Keratinocyte (primary cell): ENCODE measurements around the gene ATF5. TPM values are rescaled to one million over a fixed set of nuclear protein-coding genes. Genes with fewer than 3 reads are reported as not detected.
"Not testable (repeated sequence)": the region's sequence is repeated elsewhere in the genome, so short reads cannot be mapped to it uniquely, and the experiment has no call there.

Experiments
- DNase-seq: peaks from one replicate; pipeline ENCODE4 v3.0.0-alpha.2; 2011; ENCODE audit warnings: low read depth, missing footprints, low spot score
- FAIRE-seq: peaks from 2 replicates; lab custom pipeline; 2011; peaks lifted over from hg19 to GRCh38; lab: Jason Lieb, UNC
- H2AFZ ChIP-seq: 2 replicates; pipeline ENCODE4 v1.6.0; 2012; ENCODE audit warnings: low read length, control low read depth, inconsistent platforms; ENCODE audit not compliant: control insufficient read depth
- H3K27ac ChIP-seq: 2 replicates; pipeline ENCODE4 v1.5.1; 2011; ENCODE audit warnings: low read length; ENCODE audit not compliant: control insufficient read depth, insufficient read depth
- H3K27me3 ChIP-seq: 3 replicates; pipeline ENCODE4 v1.6.0; 2011; ENCODE audit warnings: low read length; ENCODE audit not compliant: control insufficient read depth, insufficient read depth; ENCODE audit errors: extremely low read depth
- H3K36me3 ChIP-seq, 2 experiments: 2 replicates in 1 of 2; 3 replicates in 1 of 2; pipeline ENCODE4 v1.5.1; 2011; ENCODE audit warnings: low read length in 2 of 2, mild to moderate bottlenecking in 1 of 2; ENCODE audit not compliant: control insufficient read depth in 2 of 2, insufficient read depth in 2 of 2; ENCODE audit errors: extremely low read depth in 1 of 2
- H3K4me1 ChIP-seq: 3 replicates; pipeline ENCODE4 v1.5.1; 2011; ENCODE audit warnings: low read length; ENCODE audit not compliant: control insufficient read depth, insufficient read depth; ENCODE audit errors: extremely low read depth
- H3K4me2 ChIP-seq: 3 replicates; pipeline ENCODE4 v1.6.0; 2011; ENCODE audit warnings: low read depth, low read length; ENCODE audit not compliant: control insufficient read depth, insufficient read depth; ENCODE audit errors: extremely low read depth
- H3K4me3 ChIP-seq, 3 experiments: fragments of 200-600 bp in 1 of 3; sonication (generic) in 1 of 3; 2 replicates in 2 of 3; 3 replicates in 1 of 3; pipeline ENCODE4 v1.5.1; 2011 to 2016; ENCODE audit warnings: low read length in 3 of 3, mild to moderate bottlenecking in 3 of 3, control low read depth in 2 of 3, inconsistent platforms in 1 of 3, low read depth in 1 of 3, mixed read lengths in 1 of 3, mixed run types in 1 of 3, moderate library complexity in 1 of 3; ENCODE audit not compliant: control insufficient read depth in 2 of 3, insufficient read depth in 2 of 3; ENCODE audit errors: extremely low read depth in 1 of 3
- H3K79me2 ChIP-seq: 2 replicates; pipeline ENCODE4 v1.6.0; 2012; ENCODE audit warnings: low read length; ENCODE audit not compliant: control insufficient read depth, insufficient read depth
- H3K9ac ChIP-seq: 3 replicates; pipeline ENCODE4 v1.6.0; 2011; ENCODE audit warnings: low read length; ENCODE audit not compliant: control insufficient read depth, insufficient read depth; ENCODE audit errors: extremely low read depth
- H3K9me1 ChIP-seq: 3 replicates; pipeline ENCODE4 v1.6.0; 2011; ENCODE audit warnings: low read length; ENCODE audit not compliant: control insufficient read depth, insufficient read depth; ENCODE audit errors: extremely low read depth
- H3K9me3 ChIP-seq: 2 replicates; pipeline ENCODE4 v1.5.1; 2012; ENCODE audit warnings: low read depth, low read length; ENCODE audit not compliant: control insufficient read depth
- H4K20me1 ChIP-seq: 3 replicates; pipeline ENCODE4 v1.6.0; 2011; ENCODE audit warnings: low read length; ENCODE audit not compliant: control insufficient read depth, insufficient read depth; ENCODE audit errors: extremely low read depth
- CTCF ChIP-seq, 3 experiments: IDR thresholded peaks in 1 of 3; conservative IDR thresholded peaks in 1 of 3; optimal IDR thresholded peaks in 1 of 3; 2 replicates in 2 of 3; 3 replicates in 1 of 3; pipeline versions ENCODE3 to v1.5.1; 2011; ENCODE audit warnings: low read length in 3 of 3, mild to moderate bottlenecking in 3 of 3, moderate library complexity in 2 of 3, control low read depth in 1 of 3, inconsistent platforms in 1 of 3; ENCODE audit not compliant: insufficient read depth in 2 of 3; ENCODE audit errors: extremely low read depth in 1 of 3
- EZH2 ChIP-seq: IDR thresholded peaks from one replicate; pipeline ENCODE4 v1.6.1; 2012; ENCODE audit warnings: inconsistent platforms, mild to moderate bottlenecking, low read length, moderate library complexity
- dilution Hi-C: fragments of 300-500 bp; cut with MboI; formaldehyde crosslinking; loops from one replicate; pipeline ENCODE4 v1.7.0; 2020; ENCODE audit warnings: low sequenced_read_pairs; ENCODE audit not compliant: extremely low pct_ligation_motif_present
- polyA plus RNA-seq, 5 experiments: library from polyadenylated mRNA; depleted of rRNA in 3 of 5; stranded (reverse) in 3 of 5; stranded (forward) in 1 of 5; unstranded in 1 of 5; fragments of >200 nt; gene quantifications; 1 replicate in 1 of 5; 2 replicates in 3 of 5; 3 replicates in 1 of 5; pipeline versions ENCODE4 v1.2.1 to v1.2.3, GENCODE V29; 2011 to 2012; ENCODE audit warnings: missing spikeins in 2 of 5, low read depth in 1 of 5, low replicate concordance in 1 of 5

The ATF5 gene
- polyA plus RNA-seq, 1 donor (not counting 4 experiments of a cell fraction or from before 2014, with no cell fraction given) = 6.0 TPM

DNA sequence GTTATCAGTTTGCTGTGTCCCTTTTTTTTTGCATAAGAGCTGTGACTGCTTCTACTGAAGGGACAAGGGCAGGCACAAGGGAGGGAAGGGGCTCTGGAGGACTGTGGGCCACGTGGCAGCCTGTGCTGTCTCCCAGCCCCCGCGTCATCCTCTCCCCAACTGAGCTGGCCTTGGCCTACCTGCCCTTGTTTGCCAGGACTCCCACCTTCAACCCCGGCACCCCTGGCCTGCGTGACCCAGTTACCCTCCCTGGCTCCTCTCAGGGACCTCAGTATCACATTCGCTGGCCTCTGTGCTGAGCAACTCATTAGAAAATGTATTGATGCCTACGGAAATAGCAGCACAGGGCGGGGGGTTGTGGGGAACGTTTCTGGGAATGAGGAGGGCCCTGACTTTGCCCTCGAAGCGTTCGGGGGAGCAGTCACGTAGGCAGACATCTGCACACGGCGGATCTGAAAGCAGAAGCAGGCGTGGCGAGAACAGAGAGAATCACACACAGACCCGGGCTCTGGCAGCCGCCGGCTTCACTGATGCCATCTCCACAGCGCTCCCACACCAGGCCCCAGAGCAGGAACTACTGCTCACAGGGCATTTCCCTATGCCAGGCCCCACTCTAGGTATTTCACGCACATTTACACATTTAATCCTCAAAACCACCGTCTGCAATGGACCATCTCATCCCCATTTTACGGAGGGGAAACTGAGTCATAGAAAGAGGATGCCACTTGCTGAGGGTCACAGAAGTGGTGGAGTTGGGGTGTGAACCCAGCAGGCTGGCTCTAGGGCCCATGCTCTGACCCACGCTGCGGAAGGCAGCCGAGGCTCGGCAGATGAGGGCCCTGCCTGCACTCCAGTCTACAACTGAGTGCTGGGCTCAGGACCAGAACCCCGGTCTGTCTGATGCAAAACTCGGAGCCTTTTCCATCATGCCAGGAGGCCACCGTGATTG lies 5.7 kb upstream of the ATF5 start:
- TF ChIP-seq EZH2 = no peak
- TF ChIP-seq CTCF (optimal IDR thresholded peaks at IDR 0.05 in 1 of 3, IDR thresholded peaks at IDR 0.05 in 1 of 3, conservative IDR thresholded peaks at IDR 0.05 in 1 of 3; ENCODE audit: extremely low read depth in 1 of 3, insufficient read depth in 2 of 3, low read length in 3 of 3) = no peak
- H3K4me3 ChIP-seq = no peak overlapping the region
- peaks cover 7% of the 10 kb centered on the region for H4K20me1 ChIP-seq
- H3K36me3 ChIP-seq = peaks cover 23 to 56% of the 10 kb centered on the region in 2 experiments
- H3K4me1 ChIP-seq = peaks cover 13% of the 10 kb centered on the region
- H3K9ac ChIP-seq = no peak overlapping the region
- H3K79me2 ChIP-seq = peaks cover 91% of the 10 kb centered on the region
- H3K9me1 ChIP-seq = peaks cover 2% of the 10 kb centered on the region
- DNase-seq = no peak
- H2AFZ ChIP-seq = no peak overlapping the region
- H3K27ac ChIP-seq = no peak overlapping the region
- dilution Hi-C loops = no loop called here
- no peaks in the 10 kb centered on the region for H3K9me3 ChIP-seq
- no peak for FAIRE-seq
- H3K4me2 ChIP-seq = no peak overlapping the region
- H3K27me3 ChIP-seq = no peaks in the 10 kb centered on the region

- Histone ChIP-seq H3K4me1 (peaks cover 15% of the 10 kb centered on the region), H2AFZ (no peak overlapping the region), H3K4me3 (no peak overlapping the region), H3K79me2 (peaks cover 93% of the 10 kb centered on the region), H3K36me3 (peaks cover 23 to 52% of the 10 kb centered on the region in 2 experiments), H3K27me3 (no peaks in the 10 kb centered on the region), H3K9me3 (no peaks in the 10 kb centered on the region), H3K9ac (no peak overlapping the region), H4K20me1 (peaks cover 5% of the 10 kb centered on the region), H3K27ac (no peak overlapping the region), H3K4me2 (no peak overlapping the region), H3K9me1 (peaks cover 2% of the 10 kb centered on the region)
- no peak for DNase-seq
- dilution Hi-C loops = no loop called here
- TF ChIP-seq EZH2 (no peak), CTCF (optimal IDR thresholded peaks at IDR 0.05 in 1 of 3, IDR thresholded peaks at IDR 0.05 in 1 of 3, conservative IDR thresholded peaks at IDR 0.05 in 1 of 3; ENCODE audit: extremely low read depth in 1 of 3, insufficient read depth in 2 of 3, low read length in 3 of 3) (no peak)
- FAIRE-seq = no peak
These were observed 4.8 kb upstream of the ATF5 start for GRCh38 chr19:49924004-49924880.

GRCh38 chr19:49924881-49925210 lies 4.2 kb upstream of the ATF5 start:
- Histone ChIP-seq H3K79me2 (peaks cover 88% of the 10 kb centered on the region), H3K36me3 (peaks cover 23 to 48% of the 10 kb centered on the region in 2 experiments), H3K4me1 (peaks cover 15% of the 10 kb centered on the region)
- H2AFZ ChIP-seq, dilution Hi-C loops, H3K9ac ChIP-seq, FAIRE-seq, H4K20me1 ChIP-seq, DNase-seq, H3K9me1 ChIP-seq, H3K4me2 ChIP-seq, H3K4me3 ChIP-seq, H3K9me3 ChIP-seq, H3K27me3 ChIP-seq, H3K27ac ChIP-seq: not testable (repeated sequence)
